ENCODE measurements around the gene COX19. TPM values are rescaled to one million over a fixed set of nuclear protein-coding genes. Genes with fewer than 3 reads are reported as not detected.

The COX19 gene
- polyA plus RNA-seq, 3 donors: 7.4 to 15.0 (median 7.6) TPM

GRCh38 chr7:978416-979091 is 3.2 kb upstream of the COX19 start:
- Mint-ChIP-seq H3K4me3 (no peak overlapping the region), H3K9me3 (peaks cover 0 to 1% (median 0%) of the 10 kb centered on the region in 7 donors), H3K36me3 (no peaks in the 10 kb centered on the region), H3K27me3 (ENCODE audit: low read depth in 3 of 3) (peaks cover 0 to 5% (median 3%) of the 10 kb centered on the region in 3 donors), H3K27ac (no peak overlapping the region), H3K4me1 (peaks cover 11% of the 10 kb centered on the region)
- no peaks in the 10 kb centered on the region for H3K27me3 ChIP-seq (ENCODE audit: control insufficient read depth in 2 of 2, insufficient read depth in 2 of 2, low read length in 2 of 2)
- H3K9me3 ChIP-seq (replicated peaks in 1 of 2; ENCODE audit: control insufficient read depth in 1 of 2, insufficient read depth in 1 of 2, low read length in 2 of 2): no peaks in the 10 kb centered on the region
- no peak overlapping the region for H3K9ac ChIP-seq (ENCODE audit: insufficient read depth, low read length, poor library complexity, severe bottlenecking)
- 96% methylated on average over 24 of the region's 24 CpGs for WGBS (ENCODE audit: insufficient coverage)
- H3K4me3 ChIP-seq (replicated peaks in 1 of 3; ENCODE audit: low read depth in 2 of 3, low read length in 3 of 3): no peak overlapping the region
- peaks cover 14% of the 10 kb centered on the region for H4K20me1 ChIP-seq (ENCODE audit: insufficient read depth, low read length)
- intact Hi-C loops (cut with micrococcal nuclease): loop anchor here (5.0 to 10.0 kb wide), 3 partner anchors 156 to 184 kb away; partner anchors contain the start of gene ZFAND2A (in 1 of the 2)
- no peaks in the 10 kb centered on the region for H3K36me3 ChIP-seq (replicated peaks in 1 of 2; ENCODE audit: control insufficient read depth in 1 of 2, insufficient read depth in 2 of 2, low read length in 2 of 2)
- no peak overlapping the region for H2AFZ ChIP-seq (ENCODE audit: insufficient read depth, low read depth, low read length, poor library complexity, severe bottlenecking)
- peaks cover 13% of the 10 kb centered on the region in 2 donors for H3K4me1 ChIP-seq (ENCODE audit: control insufficient read depth in 1 of 2, insufficient read depth in 2 of 2, low read length in 2 of 2)
- no peak overlapping the region for H3K4me2 ChIP-seq (replicated peaks; ENCODE audit: extremely low read depth, low read length, poor library complexity, severe bottlenecking)
- no peak overlapping the region for H3K27ac ChIP-seq (ENCODE audit: low read depth in 1 of 2, low read length in 2 of 2)
- TF ChIP-seq CTCF (IDR thresholded peaks at IDR 0.05): no peak
- no peak for DNase-seq
- peaks cover 18% of the 10 kb centered on the region for H3K79me2 ChIP-seq (ENCODE audit: insufficient read depth, low read length)

- peaks cover 0 to 1% (median 0%) of the 10 kb centered on the region in 7 donors for H3K9me3 Mint-ChIP-seq
- Histone ChIP-seq H3K9ac (ENCODE audit: insufficient read depth, low read length, poor library complexity, severe bottlenecking) (no peak overlapping the region), H3K9me3 (replicated peaks in 1 of 2; ENCODE audit: control insufficient read depth in 1 of 2, insufficient read depth in 1 of 2, low read length in 2 of 2) (no peaks in the 10 kb centered on the region), H3K27ac (ENCODE audit: low read depth in 1 of 2, low read length in 2 of 2) (no peak overlapping the region), H3K4me3 (replicated peaks in 1 of 3; ENCODE audit: low read depth in 2 of 3, low read length in 3 of 3) (no peak overlapping the region), H3K4me1 (ENCODE audit: control insufficient read depth in 1 of 2, insufficient read depth in 2 of 2, low read length in 2 of 2) (peaks cover 18 to 19% of the 10 kb centered on the region in 2 donors), H3K36me3 (replicated peaks in 1 of 2; ENCODE audit: control insufficient read depth in 1 of 2, insufficient read depth in 2 of 2, low read length in 2 of 2) (peaks cover 5% of the 10 kb centered on the region in 2 donors), H3K4me2 (replicated peaks; ENCODE audit: extremely low read depth, low read length, poor library complexity, severe bottlenecking) (no peak overlapping the region), H3K79me2 (ENCODE audit: insufficient read depth, low read length) (peaks cover 24% of the 10 kb centered on the region), H2AFZ (ENCODE audit: insufficient read depth, low read depth, low read length, poor library complexity, severe bottlenecking) (no peak overlapping the region), H4K20me1 (ENCODE audit: insufficient read depth, low read length) (peaks cover 19% of the 10 kb centered on the region), H3K27me3 (ENCODE audit: control insufficient read depth in 2 of 2, insufficient read depth in 2 of 2, low read length in 2 of 2) (no peaks in the 10 kb centered on the region)
- H3K4me3 Mint-ChIP-seq: no peak overlapping the region
- H3K27me3 Mint-ChIP-seq (ENCODE audit: low read depth in 3 of 3): peaks cover 0 to 5% (median 3%) of the 10 kb centered on the region in 3 donors
- no peak for TF ChIP-seq CTCF (IDR thresholded peaks at IDR 0.05)
- H3K4me1 Mint-ChIP-seq: peaks cover 17% of the 10 kb centered on the region
- peaks cover 4 to 5% of the 10 kb centered on the region in 2 donors for H3K36me3 Mint-ChIP-seq
- H3K27ac Mint-ChIP-seq: no peak overlapping the region
- DNase-seq: no peak
- intact Hi-C loops (cut with micrococcal nuclease): loop anchor here (5.0 to 10.0 kb wide), 3 partner anchors 157 to 184 kb away; partner anchors contain the start of gene ZFAND2A (in 1 of the 2)
- 100% methylated on average over 3 of the region's 7 CpGs for WGBS (ENCODE audit: insufficient coverage)
These were observed 2.6 kb upstream of the COX19 start for GRCh38 chr7:978049-978346.

All from CD14-positive monocyte (primary cell).